SK-N-MC (cell line): ENCODE measurements around the gene TBC1D22A.

Experiments used
- EZH2 ChIP-seq: fragments of 200-600 bp; sonication (generic); IDR thresholded peaks from one replicate; pipeline ENCODE4 v1.6.1; 2017; ENCODE audit warnings: antibody characterized with exemption
- POLR2AphosphoS5 ChIP-seq: IDR thresholded peaks from 2 replicates; pipeline ENCODE4 v1.6.1; 2012; ENCODE audit warnings: mild to moderate bottlenecking, low read depth, low read length, borderline replicate concordance

DNA sequence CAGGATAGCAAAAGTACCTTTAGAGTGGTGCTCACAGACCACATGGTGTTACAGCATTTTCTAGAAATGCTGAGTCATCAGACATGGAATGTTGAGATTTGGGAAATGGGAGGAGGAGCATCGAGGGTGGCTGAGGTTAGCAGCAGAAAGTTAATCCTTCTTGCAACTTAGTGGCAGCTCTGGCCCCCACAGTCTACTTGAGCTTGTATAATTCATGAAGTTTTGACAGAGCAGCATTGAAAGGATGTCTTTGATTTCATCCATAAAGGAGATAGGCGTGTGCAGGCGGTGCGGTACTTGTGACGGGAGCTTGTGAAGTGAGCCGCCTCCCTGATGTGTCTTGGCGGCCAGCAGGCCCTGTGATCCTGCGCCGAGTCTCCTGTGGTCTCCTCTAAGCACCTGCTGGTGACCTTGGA is 330.5 kb downstream of the TBC1D22A start:
- TF ChIP-seq EZH2 (no peak), POLR2AphosphoS5 (no peak)
